Astrocyte (in vitro differentiated cells and primary cell): Measurements from ENCODE around the gene TMEM270. TPM values are rescaled to one million over a fixed set of nuclear protein-coding genes. Genes with fewer than 3 reads are reported as not detected.
"Not testable (repeated sequence)": the region's sequence is repeated elsewhere in the genome, so short reads cannot be mapped to it uniquely, and the experiment has no call there.

ENCODE experiments used
- DNase-seq: peaks from one replicate; pipeline ENCODE4 v3.0.0-alpha.2; 2010; ENCODE audit warnings: low read depth
- FAIRE-seq: peaks from 2 replicates; lab custom pipeline; 2011; peaks lifted over from hg19 to GRCh38; lab: Jason Lieb, UNC
- H2AFZ ChIP-seq: 2 replicates; pipeline ENCODE4 v1.6.0; 2012; ENCODE audit warnings: low read depth, low read length, inconsistent platforms
- H3K27ac ChIP-seq: 2 replicates; pipeline ENCODE4 v1.5.1; 2011; ENCODE audit warnings: low read depth, low read length, inconsistent platforms
- H3K27me3 ChIP-seq: 2 replicates; pipeline ENCODE4 v1.6.0; 2011; ENCODE audit warnings: low read length, inconsistent platforms; ENCODE audit not compliant: insufficient read depth
- H3K36me3 ChIP-seq: 2 replicates; pipeline ENCODE4 v1.5.1; 2011; ENCODE audit warnings: low read length, inconsistent platforms; ENCODE audit not compliant: insufficient read depth
- H3K4me1 ChIP-seq: 2 replicates; pipeline ENCODE4 v1.5.1; 2011; ENCODE audit warnings: low read length, inconsistent platforms; ENCODE audit not compliant: insufficient read depth
- H3K4me2 ChIP-seq: 2 replicates; pipeline ENCODE4 v1.6.0; 2012; ENCODE audit warnings: low read length, inconsistent platforms
- H3K4me3 ChIP-seq: 2 replicates; pipeline ENCODE4 v1.5.1; 2011; ENCODE audit warnings: low read depth, mild to moderate bottlenecking, low read length, inconsistent platforms; ENCODE audit not compliant: insufficient read depth
- H3K79me2 ChIP-seq: 2 replicates; pipeline ENCODE4 v1.6.0; 2012; ENCODE audit warnings: mild to moderate bottlenecking, low read length, inconsistent platforms; ENCODE audit not compliant: insufficient read depth
- H3K9ac ChIP-seq: 2 replicates; pipeline ENCODE4 v1.6.0; 2012; ENCODE audit warnings: mild to moderate bottlenecking, low read length, inconsistent platforms
- H3K9me3 ChIP-seq: 2 replicates; pipeline ENCODE4 v1.5.1; 2012; ENCODE audit warnings: low read depth, mild to moderate bottlenecking, low read length, inconsistent platforms; ENCODE audit not compliant: insufficient read depth
- H4K20me1 ChIP-seq: 2 replicates; pipeline ENCODE4 v1.6.0; 2012; ENCODE audit warnings: low read length, inconsistent platforms; ENCODE audit not compliant: insufficient read depth
- H3K27ac Mint-ChIP-seq: one replicate; pipeline ENCODE4 v1.8.0; 2021; ENCODE audit warnings: mild to moderate bottlenecking, mixed read lengths; ENCODE audit not compliant: unreplicated experiment
- H3K27me3 Mint-ChIP-seq: one replicate; pipeline ENCODE4 v1.8.0; 2021; ENCODE audit warnings: low read depth, mixed read lengths; ENCODE audit not compliant: unreplicated experiment
- H3K36me3 Mint-ChIP-seq: one replicate; pipeline ENCODE4 v1.8.0; 2021; ENCODE audit warnings: low read depth, mixed read lengths; ENCODE audit not compliant: unreplicated experiment
- H3K4me1 Mint-ChIP-seq: one replicate; pipeline ENCODE4 v1.8.0; 2021; ENCODE audit warnings: low read depth, mixed read lengths; ENCODE audit not compliant: unreplicated experiment
- H3K4me3 Mint-ChIP-seq: one replicate; pipeline ENCODE4 v1.8.0; 2021; ENCODE audit warnings: mild to moderate bottlenecking, moderate library complexity, mixed read lengths; ENCODE audit not compliant: unreplicated experiment
- H3K9me3 Mint-ChIP-seq: one replicate; pipeline ENCODE4 v1.8.0; 2021; ENCODE audit warnings: mild to moderate bottlenecking, mixed read lengths; ENCODE audit not compliant: unreplicated experiment
- CTCF ChIP-seq: IDR thresholded peaks from 2 replicates; pipeline ENCODE4 v1.5.1; 2011; ENCODE audit warnings: low read depth, mild to moderate bottlenecking, inconsistent platforms, low read length, moderate library complexity; ENCODE audit not compliant: insufficient read depth
- EZH2 ChIP-seq: IDR thresholded peaks from 2 replicates; pipeline ENCODE4 v1.6.1; 2012; ENCODE audit warnings: mild to moderate bottlenecking, low read length, inconsistent platforms; ENCODE audit not compliant: insufficient read depth
- total RNA-seq: library from RNA; stranded (reverse); gene quantifications from 2 replicates; pipeline ENCODE4 v1.2.1, GENCODE V29; 2021

Gene TMEM270
- total RNA-seq, 1 donor from 2014 or later, result not detected

DNA sequence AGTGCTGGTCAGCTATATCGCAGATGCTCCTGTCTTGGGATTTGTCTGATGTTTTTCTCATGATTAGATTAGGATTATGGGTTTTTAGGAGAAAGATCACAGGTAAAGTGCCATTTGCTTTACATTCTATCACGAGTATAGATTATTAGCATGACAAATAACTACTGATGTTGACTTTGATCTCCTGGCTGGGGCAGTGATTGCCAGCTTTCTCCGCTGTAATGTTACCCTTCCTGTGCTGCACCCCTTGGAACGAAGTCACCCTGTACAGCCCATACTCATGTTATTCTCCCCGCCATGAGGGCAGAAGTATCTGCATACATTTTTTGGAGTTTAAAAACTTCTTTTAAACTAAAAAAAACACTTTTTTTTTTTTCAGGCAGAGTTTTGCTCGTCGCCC is 40.9 kb upstream of the TMEM270 start:
- no peak for TF ChIP-seq CTCF
- no peak for TF ChIP-seq EZH2
- no peaks in the 10 kb centered on the region for H3K36me3 ChIP-seq
- no peak overlapping the region for H3K4me3 Mint-ChIP-seq
- H4K20me1 ChIP-seq, result no peaks in the 10 kb centered on the region
- H3K27me3 ChIP-seq, result no peaks in the 10 kb centered on the region
- no peak overlapping the region for H3K27ac ChIP-seq
- H3K9ac ChIP-seq, result no peak overlapping the region
- H2AFZ ChIP-seq, result no peak overlapping the region
- H3K4me2 ChIP-seq, result no peak overlapping the region
- no peak overlapping the region for H3K27ac Mint-ChIP-seq
- peaks cover 13% of the 10 kb centered on the region for H3K4me1 ChIP-seq
- no peaks in the 10 kb centered on the region for H3K9me3 Mint-ChIP-seq
- H3K79me2 ChIP-seq, result no peaks in the 10 kb centered on the region
- DNase-seq (no peak), FAIRE-seq (no peak)
- no peaks in the 10 kb centered on the region for H3K36me3 Mint-ChIP-seq
- no peaks in the 10 kb centered on the region for H3K9me3 ChIP-seq
- H3K4me1 Mint-ChIP-seq, result peaks cover 8% of the 10 kb centered on the region
- no peak overlapping the region for H3K4me3 ChIP-seq
- peaks cover 10% of the 10 kb centered on the region for H3K27me3 Mint-ChIP-seq

GRCh38 chr7:73821597-73822285 is 39.2 kb upstream of the TMEM270 start:
- H3K36me3 ChIP-seq, H2AFZ ChIP-seq, H3K4me3 ChIP-seq, H3K27me3 ChIP-seq, H3K4me1 Mint-ChIP-seq, H3K27me3 Mint-ChIP-seq, H3K4me3 Mint-ChIP-seq, H3K79me2 ChIP-seq, H3K9me3 Mint-ChIP-seq, DNase-seq, H4K20me1 ChIP-seq, H3K9me3 ChIP-seq, H3K36me3 Mint-ChIP-seq, FAIRE-seq, H3K9ac ChIP-seq: not testable (repeated sequence)
- H3K27ac ChIP-seq, result peak overlapping the region; percentile 71
- peaks cover 13% of the 10 kb centered on the region for H3K4me1 ChIP-seq
- H3K4me2 ChIP-seq, result peak overlapping the region; percentile 76
- peak overlapping the region; percentile 58 for H3K27ac Mint-ChIP-seq

DNA sequence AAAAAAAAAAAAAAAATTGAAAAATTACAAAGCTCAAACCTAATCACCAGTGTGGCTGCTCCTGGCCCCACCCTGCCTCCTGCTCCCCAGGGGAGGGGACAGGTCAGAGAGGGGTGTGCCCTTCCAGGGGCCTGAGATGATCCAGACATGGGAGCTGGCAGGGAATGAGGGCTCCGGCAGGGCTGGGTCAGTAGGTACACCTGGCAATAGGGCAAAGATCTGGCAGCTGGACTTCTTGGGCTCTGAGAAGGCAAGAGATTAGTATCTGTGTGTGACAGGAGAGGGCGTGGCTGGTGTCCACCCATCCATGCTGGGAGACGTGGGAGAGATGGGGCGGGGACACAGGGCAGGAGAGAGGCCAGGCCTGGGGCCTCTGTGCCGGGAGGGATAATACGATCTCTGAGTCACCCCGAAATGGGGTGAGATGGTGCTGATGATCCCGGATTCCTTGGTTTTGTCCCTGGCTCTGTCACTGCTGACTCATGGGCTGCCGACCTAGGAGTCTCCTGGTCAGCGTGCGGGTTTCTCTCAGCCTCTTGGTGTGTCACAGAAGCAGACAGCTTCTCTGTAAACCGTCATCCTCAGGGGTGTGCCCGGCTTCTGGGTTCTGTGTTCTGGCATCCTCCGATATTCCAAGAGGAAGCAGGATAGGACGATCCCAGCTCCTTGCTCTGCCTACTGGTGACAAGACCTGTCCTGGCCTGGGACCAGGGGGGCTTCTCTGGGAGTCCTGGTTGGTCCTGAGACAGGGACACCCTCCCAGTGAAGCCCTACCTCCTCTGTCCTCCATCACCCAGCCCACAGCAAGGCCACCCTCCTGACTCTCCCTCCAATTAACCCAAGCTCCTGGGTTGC is 38.4 kb upstream of the TMEM270 start:
- Histone ChIP-seq H3K36me3 (no peaks in the 10 kb centered on the region), H4K20me1 (no peaks in the 10 kb centered on the region), H3K9me3 (no peaks in the 10 kb centered on the region), H3K27ac (peak overlapping the region; percentile 79), H3K27me3 (no peaks in the 10 kb centered on the region), H3K4me2 (peak overlapping the region; percentile 76), H3K9ac (peak overlapping the region; percentile 69), H2AFZ (peak overlapping the region; percentile 69), H3K4me1 (peaks cover 13% of the 10 kb centered on the region), H3K79me2 (no peaks in the 10 kb centered on the region), H3K4me3 (no peak overlapping the region)
- H3K4me3 Mint-ChIP-seq, result no peak overlapping the region
- DNase-seq (peak; percentile 92), FAIRE-seq (peak; percentile 94)
- H3K27me3 Mint-ChIP-seq, result no peaks in the 10 kb centered on the region
- no peaks in the 10 kb centered on the region for H3K9me3 Mint-ChIP-seq
- TF ChIP-seq CTCF (no peak), EZH2 (no peak)
- peak overlapping the region; percentile 65 for H3K27ac Mint-ChIP-seq
- peaks cover 11% of the 10 kb centered on the region for H3K4me1 Mint-ChIP-seq
- H3K36me3 Mint-ChIP-seq, result no peaks in the 10 kb centered on the region
